Lung (tissue), 12 donors: ENCODE data around the gene C12orf60. TPM values are rescaled to one million over a fixed set of nuclear protein-coding genes. Genes with fewer than 3 reads are reported as not detected.

Experiments used
- ATAC-seq: fragments of 200-7000 bp; cut with Tn5 transposase; one replicate; pipeline ENCODE4 v1.9.1; 2020; ENCODE audit warnings: moderate number of reproducible peaks; ENCODE audit not compliant: insufficient read depth, low FRiP score
- DNase-seq, 3 donors: peaks; one replicate each; pipeline ENCODE4 v3.0.0-alpha.2; 2013 to 2017
- H3K27ac ChIP-seq, 2 donors: one replicate each; pipeline ENCODE4 v1.5.1; 2013; ENCODE audit warnings: mild to moderate bottlenecking in 2 of 2, moderate library complexity in 2 of 2, control low read depth in 1 of 2, inconsistent platforms in 1 of 2, low read depth in 1 of 2, low read length in 1 of 2
- H3K27me3 ChIP-seq, 3 donors: one replicate each; pipeline ENCODE4 v1.5.1; 2013; ENCODE audit warnings: low read length in 2 of 3; ENCODE audit not compliant: control insufficient read depth in 3 of 3, insufficient read depth in 3 of 3
- H3K36me3 ChIP-seq, 4 donors: one replicate each; pipeline ENCODE4 v1.5.1; 2013; ENCODE audit warnings: low read length in 4 of 4, mild to moderate bottlenecking in 1 of 4, moderate library complexity in 1 of 4; ENCODE audit not compliant: control insufficient read depth in 4 of 4, insufficient read depth in 4 of 4
- H3K4me1 ChIP-seq, 5 donors: one replicate each; pipeline ENCODE4 v1.5.1; 2013; ENCODE audit warnings: low read length in 5 of 5, mild to moderate bottlenecking in 2 of 5, moderate library complexity in 1 of 5; ENCODE audit not compliant: control insufficient read depth in 5 of 5, insufficient read depth in 5 of 5
- H3K4me3 ChIP-seq: one replicate; pipeline ENCODE4 v1.5.1; 2013; ENCODE audit warnings: mild to moderate bottlenecking, control low read depth, moderate library complexity
- H3K9ac ChIP-seq, 2 donors: one replicate each; pipeline ENCODE4 v1.5.1; 2013; ENCODE audit warnings: low read length in 2 of 2, control low read depth in 1 of 2; ENCODE audit not compliant: insufficient read depth in 1 of 2
- H3K9me3 ChIP-seq, 4 donors: one replicate each; pipeline ENCODE4 v1.5.1; 2013; ENCODE audit warnings: low read length in 3 of 4, mild to moderate bottlenecking in 1 of 4, moderate library complexity in 1 of 4; ENCODE audit not compliant: control insufficient read depth in 4 of 4, insufficient read depth in 3 of 4
- WGBS, 2 donors: extraction: QIAGEN DNeasy Blood & Tissue Kit; methylation state at CpG; one replicate each; pipeline ENCODE4 v1.1.7; 2013; 5-methylcytosine and 5-hydroxymethylcytosine counted together
- polyA plus RNA-seq, 2 donors: library from polyadenylated mRNA; stranded (reverse); fragments of 200-250 nt; gene quantifications; one replicate each; pipeline ENCODE4 v1.2.1, GENCODE V29; 2013
- total RNA-seq, 2 donors: library from RNA; depleted of rRNA in 1 of 2; stranded (reverse); fragments of >200 nt in 1 of 2; gene quantifications; one replicate each; pipeline ENCODE4 v1.2.1, GENCODE V29; 2014 to 2021
- TF ChIP-seq, protein P1 (sequence below): IDR thresholded peaks from 2 replicates; pipeline ENCODE4 v1.5.1; 2012; ENCODE audit warnings: mild to moderate bottlenecking; ENCODE audit errors: control extremely low read depth, extremely low read depth
- donor health status: control.
- donor health status: control.
- donor health status: Bipolar disorder and iron deficiency.
- donor health status: healthy.
- donor health status: DM: yes; HTN: yes; CAD: no.

Gene C12orf60
- total and polyA plus RNA-seq, 4 donors, result 0.55 to 2.4 (median 0.79) TPM

DNA sequence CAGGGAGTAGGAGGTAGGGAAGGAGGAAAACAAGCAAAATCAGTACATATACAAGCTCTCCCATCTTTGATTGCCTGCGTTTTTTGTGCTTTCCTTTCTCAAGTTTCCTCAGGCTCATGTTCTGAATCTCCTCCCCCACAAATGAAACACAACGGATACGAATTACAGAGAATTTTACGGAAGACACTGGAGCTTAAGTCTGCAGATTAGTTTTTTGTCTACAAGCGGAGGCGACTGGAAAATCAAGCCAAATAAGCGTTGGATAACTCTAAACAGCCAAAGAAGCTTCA, 804 bp upstream of the C12orf60 start:
- TF ChIP-seq, protein P1, sequence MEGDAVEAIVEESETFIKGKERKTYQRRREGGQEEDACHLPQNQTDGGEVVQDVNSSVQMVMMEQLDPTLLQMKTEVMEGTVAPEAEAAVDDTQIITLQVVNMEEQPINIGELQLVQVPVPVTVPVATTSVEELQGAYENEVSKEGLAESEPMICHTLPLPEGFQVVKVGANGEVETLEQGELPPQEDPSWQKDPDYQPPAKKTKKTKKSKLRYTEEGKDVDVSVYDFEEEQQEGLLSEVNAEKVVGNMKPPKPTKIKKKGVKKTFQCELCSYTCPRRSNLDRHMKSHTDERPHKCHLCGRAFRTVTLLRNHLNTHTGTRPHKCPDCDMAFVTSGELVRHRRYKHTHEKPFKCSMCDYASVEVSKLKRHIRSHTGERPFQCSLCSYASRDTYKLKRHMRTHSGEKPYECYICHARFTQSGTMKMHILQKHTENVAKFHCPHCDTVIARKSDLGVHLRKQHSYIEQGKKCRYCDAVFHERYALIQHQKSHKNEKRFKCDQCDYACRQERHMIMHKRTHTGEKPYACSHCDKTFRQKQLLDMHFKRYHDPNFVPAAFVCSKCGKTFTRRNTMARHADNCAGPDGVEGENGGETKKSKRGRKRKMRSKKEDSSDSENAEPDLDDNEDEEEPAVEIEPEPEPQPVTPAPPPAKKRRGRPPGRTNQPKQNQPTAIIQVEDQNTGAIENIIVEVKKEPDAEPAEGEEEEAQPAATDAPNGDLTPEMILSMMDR, result no peak
- Histone ChIP-seq H3K9me3 (no peaks in the 10 kb centered on the region), H3K4me1 (peaks cover 0 to 23% (median 8%) of the 10 kb centered on the region in 5 donors), H3K27ac (peak overlapping the region; percentile 83 to 95), H3K4me3 (peak overlapping the region; percentile 96), H3K27me3 (no peaks in the 10 kb centered on the region), H3K36me3 (peaks cover 3 to 19% (median 10%) of the 10 kb centered on the region in 4 donors), H3K9ac (peak overlapping the region; percentile 98 to 99)
- DNase-seq, result peak in 1 of 3 donors; percentile 75
- WGBS, 2 donors, result 0 to 1% methylated on average over 7 of the region's 7 CpGs
- ATAC-seq, result no peak

- 1% methylated on average over 12 of the region's 12 CpGs for WGBS, 2 donors
- Histone ChIP-seq H3K36me3 (peaks cover 3 to 8% (median 6%) of the 10 kb centered on the region in 4 donors), H3K27ac (peak overlapping the region; percentile 81 to 95), H3K4me3 (peak overlapping the region; percentile 59), H3K27me3 (no peaks in the 10 kb centered on the region), H3K9ac (peak overlapping the region; percentile 75 to 89), H3K4me1 (peaks cover 0 to 23% (median 8%) of the 10 kb centered on the region in 5 donors), H3K9me3 (no peaks in the 10 kb centered on the region)
- DNase-seq (no peak), ATAC-seq (peak; percentile 0)
- TF ChIP-seq, protein P1, result no peak
Measured at GRCh38 chr12:14803830-14804160, 325 bp downstream of the C12orf60 start.

GRCh38 chr12:14810167-14810952, 6.9 kb downstream of the C12orf60 start:
- no peak overlapping the region for H3K9ac ChIP-seq
- peaks cover 0 to 5% (median 0%) of the 10 kb centered on the region in 3 donors for H3K27me3 ChIP-seq
- TF ChIP-seq, protein P1, result no peak
- no peak overlapping the region for H3K27ac ChIP-seq
- no peaks in the 10 kb centered on the region for H3K9me3 ChIP-seq
- DNase-seq (no peak), ATAC-seq (peak; percentile 73)
- WGBS, 2 donors, result 69 to 85% methylated on average over 5 of the region's 5 CpGs
- H3K4me1 ChIP-seq, result no peaks in the 10 kb centered on the region
- H3K4me3 ChIP-seq, result no peak overlapping the region
- H3K36me3 ChIP-seq, result peaks cover 0 to 2% (median 0%) of the 10 kb centered on the region in 4 donors
